ENCODE results near the gene CDYL2. TPM values are rescaled to one million over a fixed set of nuclear protein-coding genes. Genes with fewer than 3 reads are reported as not detected.

CDYL2 gene
- polyA plus RNA-seq, 1 donor, result 2.5 TPM

Other genes starting within 250 kb of the CDYL2 start
- gene CMC2, start 202.3 kb upstream of the CDYL2 start, polyA plus RNA-seq (ENCODE audit: insufficient read length), result 35.4 TPM
- gene CENPN, start 202.6 kb upstream of the CDYL2 start, polyA plus RNA-seq (ENCODE audit: insufficient read length), result 10.0 TPM
- gene ATMIN, start 231.2 kb upstream of the CDYL2 start, polyA plus RNA-seq (ENCODE audit: insufficient read length), result 28.2 TPM

Data from forelimb muscle (tissue), 1 donor.